NK-92 (cell line): ENCODE measurements around the gene ERICH6B.

Experiments used
- DNase-seq: peaks from one replicate; lab custom pipeline; 2025; ENCODE audit not compliant: unreplicated experiment; lab: John Stamatoyannopoulos, UW

Gene ERICH6B

GRCh38 chr13:45545686-45546409 lies 69.7 kb downstream of the ERICH6B start:
- no peak for DNase-seq

- no peak for DNase-seq
Measured at GRCh38 chr13:45544520-45544919, 71.0 kb downstream of the ERICH6B start.

GRCh38 chr13:45542878-45543277 lies 72.7 kb downstream of the ERICH6B start:
- no peak for DNase-seq

GRCh38 chr13:45542391-45542790 lies 73.1 kb downstream of the ERICH6B start:
- DNase-seq: no peak

GRCh38 chr13:45541806-45542205 lies 73.7 kb downstream of the ERICH6B start:
- no peak for DNase-seq

- DNase-seq: no peak
Measured at GRCh38 chr13:45540864-45541263, 74.7 kb downstream of the ERICH6B start.

GRCh38 chr13:45540195-45540594 lies 75.3 kb downstream of the ERICH6B start:
- no peak for DNase-seq

- DNase-seq: no peak
Measured at GRCh38 chr13:45538382-45538781, 77.2 kb downstream of the ERICH6B start.

GRCh38 chr13:45537516-45537915 lies 78.0 kb downstream of the ERICH6B start:
- DNase-seq: no peak

GRCh38 chr13:45536224-45536623 lies 79.3 kb downstream of the ERICH6B start:
- no peak for DNase-seq

- no peak for DNase-seq
Measured at GRCh38 chr13:45534604-45535003, 80.9 kb downstream of the ERICH6B start.

- DNase-seq: no peak
Measured at GRCh38 chr13:45529758-45530157, 85.8 kb downstream of the ERICH6B start.

- no peak for DNase-seq
Measured at GRCh38 chr13:45527699-45528462, 87.7 kb downstream of the ERICH6B start.

- DNase-seq: no peak
Measured at GRCh38 chr13:45522571-45522970, 93.0 kb downstream of the ERICH6B start.

GRCh38 chr13:45521297-45521696 lies 94.2 kb downstream of the ERICH6B start:
- DNase-seq: no peak

GRCh38 chr13:45519493-45519892 lies 96.0 kb downstream of the ERICH6B start:
- DNase-seq: no peak

GRCh38 chr13:45518525-45519245 lies 96.9 kb downstream of the ERICH6B start:
- DNase-seq: no peak

GRCh38 chr13:45516757-45517156 lies 98.8 kb downstream of the ERICH6B start:
- DNase-seq: no peak

GRCh38 chr13:45512098-45512496 lies 103.4 kb downstream of the ERICH6B start:
- no peak for DNase-seq

GRCh38 chr13:45511310-45512097 lies 104.0 kb downstream of the ERICH6B start:
- DNase-seq: no peak

- no peak for DNase-seq
Measured at GRCh38 chr13:45510672-45511071, 104.9 kb downstream of the ERICH6B start.
